GM12878 (cell line): ENCODE data around the gene ELMO2. TPM values are rescaled to one million over a fixed set of nuclear protein-coding genes. Genes with fewer than 3 reads are reported as not detected.

Experiments used
- ASH2L ChIP-seq: fragments of 300-600, 200-600 bp; sonication (generic); IDR thresholded peaks from 2 replicates; pipeline ENCODE4 v1.6.1; 2017; ENCODE audit warnings: low read depth, mild to moderate bottlenecking, borderline replicate concordance
- ATF7 ChIP-seq: fragments of 450-650 bp; IDR thresholded peaks from 2 replicates; pipeline ENCODE4 v1.6.1; 2016; ENCODE audit warnings: low read depth, mild to moderate bottlenecking
- CBFB ChIP-seq: IDR thresholded peaks from 2 replicates; pipeline ENCODE4 v1.6.1; 2016; ENCODE audit warnings: antibody characterized with exemption, low read depth
- CHD2 ChIP-seq: IDR thresholded peaks from 2 replicates; pipeline ENCODE4 v1.6.1; 2011; ENCODE audit warnings: low read depth, low read length, improper control_type of control experiment, borderline replicate concordance
- EGR1 ChIP-seq, 2 experiments: IDR thresholded peaks; 1 replicate in 1 of 2; 2 replicates in 1 of 2; pipeline ENCODE4 v1.6.1; 2011 to 2012; ENCODE audit warnings: low read depth in 2 of 2, low read length in 2 of 2, borderline replicate concordance in 1 of 2, mild to moderate bottlenecking in 1 of 2, moderate library complexity in 1 of 2
- ESRRA ChIP-seq: IDR thresholded peaks from 2 replicates; pipeline ENCODE4 v1.6.1; 2012; ENCODE audit warnings: mild to moderate bottlenecking, low read length, improper control_type of control experiment
- HDAC2 ChIP-seq: fragments of 200-600 bp; sonication (generic); IDR thresholded peaks from 2 replicates; pipeline ENCODE4 v1.6.1; 2017
- MEF2A ChIP-seq: IDR thresholded peaks from 2 replicates; pipeline ENCODE4 v1.6.1; 2011; ENCODE audit warnings: low read depth, mild to moderate bottlenecking, low read length, moderate library complexity; ENCODE audit not compliant: insufficient read depth
- MXI1 ChIP-seq: fragments of 150-350 bp; IDR thresholded peaks from 2 replicates; pipeline ENCODE4 v1.6.1; 2011; ENCODE audit warnings: low read depth, mild to moderate bottlenecking, inconsistent platforms, low read length, improper control_type of control experiment
- MYB ChIP-seq: fragments of 150-350 bp; IDR thresholded peaks from 2 replicates; pipeline ENCODE4 v1.6.1; 2014; ENCODE audit warnings: mild to moderate bottlenecking, low read depth, low read length, borderline replicate concordance
- MYC ChIP-seq: IDR thresholded peaks from 2 replicates; pipeline ENCODE4 v1.6.1; 2011; ENCODE audit warnings: mild to moderate bottlenecking, low read length, moderate library complexity, inconsistent platforms; ENCODE audit not compliant: insufficient read depth, insufficient replicate concordance, insufficient read length, severe bottlenecking
- NBN ChIP-seq: fragments of 450-650 bp; IDR thresholded peaks from 2 replicates; pipeline ENCODE4 v1.6.1; 2016
- NFIC ChIP-seq: IDR thresholded peaks from 2 replicates; pipeline ENCODE4 v1.6.1; 2012; ENCODE audit warnings: low read depth, mild to moderate bottlenecking, inconsistent platforms, low read length, moderate library complexity
- NFYA ChIP-seq: IDR thresholded peaks from 2 replicates; pipeline ENCODE4 v1.6.1; 2011; ENCODE audit warnings: low read depth, mild to moderate bottlenecking, low read length, improper control_type of control experiment, borderline replicate concordance
- SIN3A ChIP-seq: IDR thresholded peaks from 2 replicates; pipeline ENCODE4 v1.6.1; 2012; ENCODE audit warnings: low read depth, low read length, improper control_type of control experiment
- SUZ12 ChIP-seq: fragments of 200-600 bp; sonication (generic); IDR thresholded peaks from one replicate; pipeline ENCODE4 v1.6.1; 2018; ENCODE audit warnings: antibody characterized with exemption, mild to moderate bottlenecking; ENCODE audit not compliant: unreplicated experiment
- ZBTB40 ChIP-seq: fragments of 450-650 bp; IDR thresholded peaks from 2 replicates; pipeline ENCODE4 v1.6.1; 2016; ENCODE audit warnings: mild to moderate bottlenecking, moderate library complexity, borderline replicate concordance
- ZZZ3 ChIP-seq: IDR thresholded peaks from 2 replicates; pipeline ENCODE4 v1.6.1; 2011; ENCODE audit warnings: low read depth; ENCODE audit not compliant: control insufficient read depth, insufficient read length
- polyA plus RNA-seq, 11 experiments: library from polyadenylated mRNA; depleted of rRNA in 4 of 11; unstranded in 6 of 11; stranded (reverse) in 5 of 11; fragments of >200 nt; fragmentation: Nextera tagmentation in 4 of 11; fragmentation: Illumina TruSeq in 1 of 11; extraction: Ambion mirVana in 4 of 11; extraction: Trizol in 1 of 11; gene quantifications; 1 replicate in 1 of 11; 2 replicates in 10 of 11; pipeline versions ENCODE4 v1.2.1 to v1.2.3, GENCODE V29; 2011 to 2016; ENCODE audit warnings: inconsistent platforms in 2 of 11, missing spikeins in 2 of 11, low read depth in 1 of 11
- total RNA-seq, 4 experiments: library from RNA; depleted of rRNA in 3 of 4; stranded (reverse); fragments of >200 nt in 3 of 4; fragmentation: Illumina TruSeq in 1 of 4; extraction: Trizol in 1 of 4; gene quantifications; 2 replicates each; pipeline versions ENCODE4 v1.2.1 to v1.2.3, GENCODE V29; 2013 to 2021
- TF ChIP-seq, protein P1 (sequence below): fragments of 450-650 bp; IDR thresholded peaks from 2 replicates; pipeline ENCODE4 v1.6.1; 2017; ENCODE audit warnings: mild to moderate bottlenecking
- TF ChIP-seq, protein P2 (sequence below): fragments of 450-650 bp; IDR thresholded peaks from 2 replicates; pipeline ENCODE4 v1.6.1; 2017; ENCODE audit warnings: mild to moderate bottlenecking, low read depth, inconsistent platforms; ENCODE audit not compliant: poor library complexity, severe bottlenecking
- TF ChIP-seq, protein P3 (sequence below): fragments of 450-650 bp; IDR thresholded peaks from 2 replicates; pipeline ENCODE4 v1.6.1; 2016; ENCODE audit warnings: mild to moderate bottlenecking

Gene ELMO2
- total and polyA plus RNA-seq, 10 of the 15 experiments (the other 5 are each of a cell fraction or from before 2014, with no cell fraction given) = 14.2 to 40.2 (median 37.6) TPM

DNA sequence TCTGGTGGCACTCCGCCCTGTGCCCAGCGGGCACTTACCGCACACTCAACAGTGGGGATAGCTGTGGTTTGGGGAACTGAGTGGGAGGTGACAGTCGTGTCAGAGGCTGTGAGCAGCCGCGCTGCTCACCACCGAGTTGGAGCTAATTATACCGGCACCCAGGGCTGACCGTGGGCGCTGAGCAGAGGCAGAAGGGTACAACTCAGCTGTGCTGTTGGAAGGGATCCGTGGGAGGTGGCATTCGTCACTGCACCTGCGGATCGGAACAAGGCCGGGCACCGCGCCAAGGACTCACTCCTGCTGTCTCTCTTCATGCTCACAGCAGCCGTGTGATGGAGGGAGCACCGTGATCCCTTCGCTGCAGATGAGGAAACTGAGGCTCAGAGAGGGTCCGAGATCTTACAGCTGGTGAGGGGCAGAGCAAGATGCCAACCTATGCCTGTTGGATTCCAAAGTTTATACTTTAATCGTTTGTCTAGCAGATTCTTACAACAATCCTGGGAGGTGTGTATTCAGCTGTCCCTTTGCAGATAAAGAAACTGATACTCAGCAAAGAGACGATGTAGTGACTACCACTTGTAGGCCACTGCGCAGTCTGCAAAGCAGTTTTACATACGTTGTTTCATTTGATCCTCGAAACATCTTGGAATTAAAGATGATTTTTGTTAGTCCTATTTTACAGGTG lies 713 bp upstream of the ELMO2 start (continued):
- TF ChIP-seq EGR1 (IDR thresholded peaks at IDR 0.05; ENCODE audit: borderline replicate concordance in 1 of 2, low read depth in 2 of 2, low read length in 2 of 2) (peak in 1 of 2 experiments; percentile 23; a peak in 1 of 3 replicates), CHD2 (no peak), HDAC2 (no peak), MYB (no peak), NFYA (no peak), ASH2L (no peak), ZZZ3 (no peak), NBN (peak; percentile 83), SUZ12 (no peak), MEF2A (peak; percentile 54; the same call in 1 of the 2 replicates), NFIC (0 out of 2 replicates have a peak, but pooled peaks have one; percentile 29), ZBTB40 (no peak), ESRRA (no peak), ATF7 (peak; percentile 73; the same call in 1 of the 2 replicates), MYC (no peak), CBFB (peak; percentile 87), MXI1 (no peak), SIN3A (no peak)
- TF ChIP-seq, protein P1, sequence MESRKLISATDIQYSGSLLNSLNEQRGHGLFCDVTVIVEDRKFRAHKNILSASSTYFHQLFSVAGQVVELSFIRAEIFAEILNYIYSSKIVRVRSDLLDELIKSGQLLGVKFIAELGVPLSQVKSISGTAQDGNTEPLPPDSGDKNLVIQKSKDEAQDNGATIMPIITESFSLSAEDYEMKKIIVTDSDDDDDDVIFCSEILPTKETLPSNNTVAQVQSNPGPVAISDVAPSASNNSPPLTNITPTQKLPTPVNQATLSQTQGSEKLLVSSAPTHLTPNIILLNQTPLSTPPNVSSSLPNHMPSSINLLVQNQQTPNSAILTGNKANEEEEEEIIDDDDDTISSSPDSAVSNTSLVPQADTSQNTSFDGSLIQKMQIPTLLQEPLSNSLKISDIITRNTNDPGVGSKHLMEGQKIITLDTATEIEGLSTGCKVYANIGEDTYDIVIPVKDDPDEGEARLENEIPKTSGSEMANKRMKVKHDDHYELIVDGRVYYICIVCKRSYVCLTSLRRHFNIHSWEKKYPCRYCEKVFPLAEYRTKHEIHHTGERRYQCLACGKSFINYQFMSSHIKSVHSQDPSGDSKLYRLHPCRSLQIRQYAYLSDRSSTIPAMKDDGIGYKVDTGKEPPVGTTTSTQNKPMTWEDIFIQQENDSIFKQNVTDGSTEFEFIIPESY = no peak
- TF ChIP-seq, protein P2, sequence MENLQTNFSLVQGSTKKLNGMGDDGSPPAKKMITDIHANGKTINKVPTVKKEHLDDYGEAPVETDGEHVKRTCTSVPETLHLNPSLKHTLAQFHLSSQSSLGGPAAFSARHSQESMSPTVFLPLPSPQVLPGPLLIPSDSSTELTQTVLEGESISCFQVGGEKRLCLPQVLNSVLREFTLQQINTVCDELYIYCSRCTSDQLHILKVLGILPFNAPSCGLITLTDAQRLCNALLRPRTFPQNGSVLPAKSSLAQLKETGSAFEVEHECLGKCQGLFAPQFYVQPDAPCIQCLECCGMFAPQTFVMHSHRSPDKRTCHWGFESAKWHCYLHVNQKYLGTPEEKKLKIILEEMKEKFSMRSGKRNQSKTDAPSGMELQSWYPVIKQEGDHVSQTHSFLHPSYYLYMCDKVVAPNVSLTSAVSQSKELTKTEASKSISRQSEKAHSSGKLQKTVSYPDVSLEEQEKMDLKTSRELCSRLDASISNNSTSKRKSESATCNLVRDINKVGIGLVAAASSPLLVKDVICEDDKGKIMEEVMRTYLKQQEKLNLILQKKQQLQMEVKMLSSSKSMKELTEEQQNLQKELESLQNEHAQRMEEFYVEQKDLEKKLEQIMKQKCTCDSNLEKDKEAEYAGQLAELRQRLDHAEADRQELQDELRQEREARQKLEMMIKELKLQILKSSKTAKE = peak; percentile 10
- TF ChIP-seq, protein P3, sequence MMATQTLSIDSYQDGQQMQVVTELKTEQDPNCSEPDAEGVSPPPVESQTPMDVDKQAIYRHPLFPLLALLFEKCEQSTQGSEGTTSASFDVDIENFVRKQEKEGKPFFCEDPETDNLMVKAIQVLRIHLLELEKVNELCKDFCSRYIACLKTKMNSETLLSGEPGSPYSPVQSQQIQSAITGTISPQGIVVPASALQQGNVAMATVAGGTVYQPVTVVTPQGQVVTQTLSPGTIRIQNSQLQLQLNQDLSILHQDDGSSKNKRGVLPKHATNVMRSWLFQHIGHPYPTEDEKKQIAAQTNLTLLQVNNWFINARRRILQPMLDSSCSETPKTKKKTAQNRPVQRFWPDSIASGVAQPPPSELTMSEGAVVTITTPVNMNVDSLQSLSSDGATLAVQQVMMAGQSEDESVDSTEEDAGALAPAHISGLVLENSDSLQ = no peak
